Measurements from ENCODE around the gene CHDH. TPM values are rescaled to one million over a fixed set of nuclear protein-coding genes. Genes with fewer than 3 reads are reported as not detected.

Gene CHDH
- total RNA-seq, 2 donors from 2014 or later: 0.50 to 0.94 TPM

DNA sequence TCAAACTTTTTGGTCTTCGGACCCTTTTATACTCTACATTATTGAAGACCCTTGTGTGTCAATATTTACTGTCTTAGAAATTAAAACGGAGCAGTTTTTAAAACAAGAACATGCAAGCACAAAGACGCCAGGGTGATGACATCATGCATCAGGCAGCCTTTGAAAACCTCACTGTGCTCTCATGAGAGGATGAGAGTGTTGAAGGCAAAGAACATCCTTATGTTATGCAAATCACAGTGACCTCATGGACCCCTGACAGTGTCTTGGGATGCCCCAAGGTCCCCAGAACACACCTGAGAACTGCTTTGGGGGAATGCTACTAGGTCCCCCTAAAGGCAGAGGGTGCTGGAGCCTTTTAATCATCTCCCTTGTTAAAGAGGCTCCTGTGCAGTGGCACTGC is 51.6 kb downstream of the CHDH start:
- no peak overlapping the region for H3K27ac Mint-ChIP-seq
- no peaks in the 10 kb centered on the region for H3K9me3 ChIP-seq (ENCODE audit: control insufficient read depth, low read length, poor library complexity, severe bottlenecking)
- H3K27me3 Mint-ChIP-seq: peaks cover 39% of the 10 kb centered on the region
- peaks cover 5% of the 10 kb centered on the region for H3K4me1 Mint-ChIP-seq
- no peaks in the 10 kb centered on the region for H3K36me3 Mint-ChIP-seq (ENCODE audit: low read depth)
- DNase-seq: no peak
- no peak for ATAC-seq
- H3K4me3 Mint-ChIP-seq: no peak overlapping the region

DNA sequence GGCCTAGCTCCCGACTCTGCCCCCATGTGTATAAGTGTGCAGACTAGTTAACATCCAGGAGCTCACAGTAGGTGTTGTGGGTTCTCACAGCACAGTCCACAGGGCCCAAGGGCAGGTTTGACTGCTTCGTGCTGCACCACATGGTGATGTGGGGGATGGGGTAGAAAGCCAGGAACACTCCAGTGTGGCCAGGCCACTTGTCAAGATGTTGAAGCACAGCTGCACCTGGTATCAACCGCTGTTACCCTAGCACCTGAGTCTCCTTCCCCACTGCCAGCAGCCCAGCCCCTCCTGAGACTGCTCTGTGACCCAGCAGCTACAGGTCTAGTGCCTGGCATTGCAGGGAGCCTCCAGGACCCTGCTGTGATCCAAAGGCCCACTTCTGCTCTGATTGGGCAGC is 53.4 kb downstream of the CHDH start:
- Mint-ChIP-seq H3K27ac (no peak overlapping the region), H3K27me3 (peaks cover 45% of the 10 kb centered on the region), H3K4me3 (no peak overlapping the region), H3K4me1 (peaks cover 5% of the 10 kb centered on the region), H3K36me3 (ENCODE audit: low read depth) (no peaks in the 10 kb centered on the region)
- H3K9me3 ChIP-seq (ENCODE audit: control insufficient read depth, low read length, poor library complexity, severe bottlenecking): no peaks in the 10 kb centered on the region
- DNase-seq (no peak), ATAC-seq (no peak)

DNA sequence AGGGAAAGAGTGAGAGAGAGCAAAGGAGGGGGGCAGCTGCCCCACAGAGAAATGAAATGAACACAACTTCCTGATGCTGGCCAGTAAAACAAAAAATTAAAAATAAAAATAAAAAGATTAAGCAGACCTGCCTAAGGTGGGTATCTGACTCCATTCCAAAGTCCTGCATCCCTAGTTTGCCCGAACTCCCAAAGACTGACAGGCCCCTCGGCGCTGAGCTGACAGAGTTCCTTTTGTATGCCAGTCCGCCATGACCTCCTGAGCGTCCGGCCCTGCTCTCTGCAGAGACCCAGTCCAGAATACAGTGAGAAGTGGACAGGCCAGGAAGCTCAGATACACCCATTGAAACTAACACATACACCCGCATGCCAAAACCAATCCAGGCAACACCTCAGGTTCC is 54.9 kb downstream of the CHDH start:
- no peak overlapping the region for H3K4me3 Mint-ChIP-seq
- peaks cover 53% of the 10 kb centered on the region for H3K27me3 Mint-ChIP-seq
- H3K4me1 Mint-ChIP-seq: peaks cover 5% of the 10 kb centered on the region
- no peaks in the 10 kb centered on the region for H3K36me3 Mint-ChIP-seq (ENCODE audit: low read depth)
- H3K27ac Mint-ChIP-seq: no peak overlapping the region
- no peak for DNase-seq
- H3K9me3 ChIP-seq (ENCODE audit: control insufficient read depth, low read length, poor library complexity, severe bottlenecking): no peaks in the 10 kb centered on the region
- no peak for ATAC-seq

DNA sequence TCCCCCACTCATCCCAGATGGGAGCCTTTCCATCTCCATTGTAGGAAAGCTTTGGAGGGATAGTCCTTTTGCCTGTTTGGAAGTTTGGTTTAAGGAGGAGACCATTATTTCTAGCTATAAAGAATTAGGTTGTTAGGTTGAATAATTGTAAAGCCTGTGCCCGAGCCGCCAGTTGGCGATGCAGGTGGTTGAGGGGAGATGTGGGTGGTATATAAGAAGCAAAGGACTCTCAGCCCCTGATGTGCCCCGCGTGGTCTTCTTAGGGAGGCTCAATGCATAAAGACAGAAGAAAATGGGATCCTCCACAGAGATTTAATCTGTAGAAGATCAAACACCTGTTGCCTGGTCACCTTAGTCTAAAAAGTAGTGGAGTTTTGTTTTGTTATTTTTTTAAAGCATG is 55.7 kb downstream of the CHDH start:
- ATAC-seq: no peak

DNA sequence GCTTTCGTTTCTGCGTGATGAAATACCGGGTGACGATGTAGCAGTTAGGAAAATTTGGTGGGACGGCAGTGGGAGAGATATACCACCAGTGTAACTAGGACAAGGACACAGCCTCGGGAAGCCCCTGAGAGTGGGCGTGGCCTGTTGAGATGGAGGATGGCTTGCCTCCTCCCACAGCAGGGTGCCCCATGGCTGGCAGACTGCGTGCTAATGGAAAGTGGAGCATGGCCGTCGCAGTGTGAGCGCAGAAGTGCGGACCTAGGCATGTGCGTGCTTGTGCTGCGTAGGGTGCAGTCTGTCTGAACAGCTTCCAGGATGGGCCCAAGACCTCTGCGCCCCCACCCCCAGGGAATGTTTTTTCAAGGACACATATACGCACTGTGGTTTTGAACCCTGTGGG is 56.8 kb downstream of the CHDH start:
- H3K27me3 Mint-ChIP-seq: peaks cover 37% of the 10 kb centered on the region
- no peak for DNase-seq
- H3K4me3 Mint-ChIP-seq: no peak overlapping the region
- no peaks in the 10 kb centered on the region for H3K9me3 ChIP-seq (ENCODE audit: control insufficient read depth, low read length, poor library complexity, severe bottlenecking)
- peaks cover 3% of the 10 kb centered on the region for H3K4me1 Mint-ChIP-seq
- no peak overlapping the region for H3K27ac Mint-ChIP-seq
- no peaks in the 10 kb centered on the region for H3K36me3 Mint-ChIP-seq (ENCODE audit: low read depth)
- ATAC-seq: no peak

More for the DNA sequence above, 55.7 kb downstream of the CHDH start:
- Mint-ChIP-seq H3K36me3 (ENCODE audit: low read depth) (no peaks in the 10 kb centered on the region), H3K27me3 (peaks cover 45% of the 10 kb centered on the region), H3K4me1 (peaks cover 3% of the 10 kb centered on the region), H3K27ac (peak overlapping the region; percentile 24), H3K4me3 (no peak overlapping the region)
- H3K9me3 ChIP-seq (ENCODE audit: control insufficient read depth, low read length, poor library complexity, severe bottlenecking): no peaks in the 10 kb centered on the region
- no peak for DNase-seq

DNA sequence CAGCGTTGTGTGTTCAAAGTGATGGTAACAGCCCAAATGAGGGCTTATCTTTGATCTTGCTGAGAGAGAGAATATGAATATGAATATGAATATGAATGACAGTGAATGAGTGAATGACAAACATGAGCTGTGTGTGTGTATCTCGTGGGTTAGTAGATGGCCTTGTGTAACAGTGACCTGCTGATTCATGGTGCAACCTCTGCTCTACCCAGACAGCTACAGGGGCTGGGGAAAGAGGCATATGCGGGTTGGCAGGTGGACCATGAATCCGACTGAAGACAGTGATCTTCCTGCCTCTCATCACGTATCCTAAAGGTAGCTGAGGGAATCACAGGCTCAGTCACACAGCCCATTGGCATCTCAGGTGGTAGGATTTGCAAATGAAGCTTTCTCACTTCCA is 58.2 kb downstream of the CHDH start:
- H3K36me3 Mint-ChIP-seq (ENCODE audit: low read depth): no peaks in the 10 kb centered on the region
- ATAC-seq (no peak), DNase-seq (no peak)
- peak overlapping the region; percentile 69 for H3K27ac Mint-ChIP-seq
- H3K27me3 Mint-ChIP-seq: peaks cover 36% of the 10 kb centered on the region
- no peaks in the 10 kb centered on the region for H3K9me3 ChIP-seq (ENCODE audit: control insufficient read depth, low read length, poor library complexity, severe bottlenecking)
- H3K4me3 Mint-ChIP-seq: no peak overlapping the region
- H3K4me1 Mint-ChIP-seq: peaks cover 4% of the 10 kb centered on the region

DNA sequence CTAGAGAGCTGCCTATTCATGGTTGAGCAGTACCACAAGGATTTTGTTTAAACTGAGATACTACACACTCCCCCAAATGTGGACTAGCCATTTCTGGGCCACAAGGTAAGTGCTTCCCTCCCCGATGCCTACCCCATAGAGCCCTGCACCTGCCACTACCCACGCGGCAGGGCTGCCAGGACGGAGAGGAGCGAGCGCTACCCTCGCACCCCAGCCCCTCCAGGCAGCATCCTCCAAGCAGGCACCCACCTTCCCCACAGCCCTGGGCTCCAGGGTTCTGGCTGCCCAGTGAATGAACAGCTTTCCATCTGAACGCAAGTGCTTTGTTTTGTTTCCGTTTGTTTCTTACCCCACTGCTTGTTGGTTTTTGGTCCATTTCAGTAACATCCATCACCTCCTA is 59.2 kb downstream of the CHDH start:
- ATAC-seq: no peak
- Mint-ChIP-seq H3K27me3 (peaks cover 31% of the 10 kb centered on the region), H3K4me3 (no peak overlapping the region), H3K36me3 (ENCODE audit: low read depth) (no peaks in the 10 kb centered on the region), H3K4me1 (peaks cover 5% of the 10 kb centered on the region), H3K27ac (peak overlapping the region; percentile 69)
- no peak for DNase-seq
- H3K9me3 ChIP-seq (ENCODE audit: control insufficient read depth, low read length, poor library complexity, severe bottlenecking): no peaks in the 10 kb centered on the region

DNA sequence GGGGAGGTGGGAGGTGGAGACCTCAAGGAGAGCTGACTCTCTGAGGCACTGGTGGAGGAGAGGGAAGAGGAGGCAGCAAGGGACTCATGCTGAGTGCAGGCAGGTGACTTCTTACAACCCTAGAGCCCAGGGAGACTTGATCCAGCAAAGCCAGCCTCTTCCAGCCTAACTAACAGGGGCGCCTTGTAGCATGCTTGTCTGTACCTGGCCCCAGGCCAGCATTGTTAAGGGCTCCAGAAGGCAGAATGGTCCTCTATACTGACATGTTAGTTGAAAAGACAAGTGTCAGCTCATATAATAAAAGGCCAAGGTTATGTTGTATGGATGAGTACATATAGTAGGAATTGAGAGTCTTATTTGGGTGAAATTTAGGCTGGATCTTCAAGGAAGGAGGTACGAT is 65.4 kb downstream of the CHDH start:
- H3K36me3 Mint-ChIP-seq (ENCODE audit: low read depth): no peaks in the 10 kb centered on the region
- H3K27me3 Mint-ChIP-seq: peaks cover 17% of the 10 kb centered on the region
- H3K4me1 Mint-ChIP-seq: peaks cover 2% of the 10 kb centered on the region

DNA sequence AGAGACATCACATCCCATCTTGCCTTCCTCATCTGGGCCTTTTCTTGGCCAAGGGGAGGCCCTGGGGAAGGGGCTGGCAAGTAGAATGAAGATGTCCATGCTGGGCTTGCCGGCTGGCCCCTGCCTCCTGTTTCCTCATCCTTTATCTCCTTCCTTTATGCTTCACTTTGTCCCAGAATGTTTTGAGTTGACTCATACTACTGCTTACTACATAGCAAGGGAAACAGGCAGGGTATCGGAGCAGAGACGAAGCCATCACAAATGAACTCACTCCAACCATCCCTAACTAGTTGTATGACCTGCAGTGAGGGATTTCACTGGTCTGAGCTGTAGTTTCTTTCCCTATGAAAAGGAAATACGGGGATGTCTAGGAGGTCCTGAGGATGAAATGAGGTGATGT is 66.0 kb downstream of the CHDH start:
- no peak for DNase-seq
- H3K27ac Mint-ChIP-seq: no peak overlapping the region
- no peaks in the 10 kb centered on the region for H3K9me3 ChIP-seq (ENCODE audit: control insufficient read depth, low read length, poor library complexity, severe bottlenecking)
- peaks cover 2% of the 10 kb centered on the region for H3K4me1 Mint-ChIP-seq
- no peak overlapping the region for H3K4me3 Mint-ChIP-seq
- ATAC-seq: no peak
- H3K27me3 Mint-ChIP-seq: peaks cover 17% of the 10 kb centered on the region
- no peaks in the 10 kb centered on the region for H3K36me3 Mint-ChIP-seq (ENCODE audit: low read depth)

More for the DNA sequence above, 65.4 kb downstream of the CHDH start:
- DNase-seq (no peak), ATAC-seq (no peak)
- Mint-ChIP-seq H3K27ac (no peak overlapping the region), H3K4me3 (no peak overlapping the region)
- H3K9me3 ChIP-seq (ENCODE audit: control insufficient read depth, low read length, poor library complexity, severe bottlenecking): no peaks in the 10 kb centered on the region

DNA sequence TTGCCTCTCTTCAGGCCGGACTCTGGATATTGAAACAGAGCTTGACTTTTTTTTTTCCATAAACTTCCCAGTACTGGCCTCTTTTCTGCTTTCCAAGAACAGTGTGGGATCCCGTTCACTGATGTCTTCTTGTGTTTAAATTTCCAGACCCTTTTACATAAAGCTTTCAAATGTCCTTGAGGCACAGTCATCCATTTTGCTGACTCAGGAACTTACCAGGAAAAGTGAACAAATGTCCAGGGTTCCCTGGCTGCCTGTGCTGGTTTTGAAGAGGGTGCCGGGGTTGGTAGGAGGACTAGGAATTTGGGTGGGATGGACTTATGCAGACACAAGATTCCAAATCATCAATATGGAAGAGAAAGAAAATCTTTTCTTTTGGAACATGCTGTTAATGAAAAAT is 68.1 kb downstream of the CHDH start:
- no peaks in the 10 kb centered on the region for H3K9me3 ChIP-seq (ENCODE audit: control insufficient read depth, low read length, poor library complexity, severe bottlenecking)
- Mint-ChIP-seq H3K4me3 (no peak overlapping the region), H3K27ac (no peak overlapping the region), H3K4me1 (peaks cover 6% of the 10 kb centered on the region), H3K36me3 (ENCODE audit: low read depth) (peaks cover 2% of the 10 kb centered on the region), H3K27me3 (peaks cover 31% of the 10 kb centered on the region)
- DNase-seq (no peak), ATAC-seq (no peak)

DNA sequence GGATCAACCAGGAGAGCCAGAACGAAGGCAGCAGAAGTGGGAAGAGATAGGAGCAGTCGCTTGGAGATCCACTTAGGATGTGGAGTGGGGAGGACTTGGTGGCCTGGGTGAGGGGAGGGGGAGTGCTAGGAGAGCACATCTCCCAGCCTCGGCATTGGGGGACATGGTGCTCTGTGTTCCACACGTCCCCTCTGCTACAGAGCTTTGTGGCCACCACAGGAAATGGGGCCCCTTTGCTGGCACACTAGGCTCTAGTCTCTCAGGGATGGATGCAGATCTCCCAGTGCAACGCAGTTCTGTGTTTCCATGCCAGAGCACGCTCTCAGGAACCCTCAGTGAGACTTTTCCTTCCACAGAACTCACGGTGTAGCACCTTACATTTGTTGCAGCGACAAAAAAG is 68.8 kb downstream of the CHDH start:
- Mint-ChIP-seq H3K4me3 (no peak overlapping the region), H3K4me1 (peaks cover 4% of the 10 kb centered on the region), H3K36me3 (ENCODE audit: low read depth) (peaks cover 2% of the 10 kb centered on the region), H3K27ac (no peak overlapping the region), H3K27me3 (peaks cover 36% of the 10 kb centered on the region)
- H3K9me3 ChIP-seq (ENCODE audit: control insufficient read depth, low read length, poor library complexity, severe bottlenecking): no peaks in the 10 kb centered on the region
- DNase-seq (no peak), ATAC-seq (no peak)

DNA sequence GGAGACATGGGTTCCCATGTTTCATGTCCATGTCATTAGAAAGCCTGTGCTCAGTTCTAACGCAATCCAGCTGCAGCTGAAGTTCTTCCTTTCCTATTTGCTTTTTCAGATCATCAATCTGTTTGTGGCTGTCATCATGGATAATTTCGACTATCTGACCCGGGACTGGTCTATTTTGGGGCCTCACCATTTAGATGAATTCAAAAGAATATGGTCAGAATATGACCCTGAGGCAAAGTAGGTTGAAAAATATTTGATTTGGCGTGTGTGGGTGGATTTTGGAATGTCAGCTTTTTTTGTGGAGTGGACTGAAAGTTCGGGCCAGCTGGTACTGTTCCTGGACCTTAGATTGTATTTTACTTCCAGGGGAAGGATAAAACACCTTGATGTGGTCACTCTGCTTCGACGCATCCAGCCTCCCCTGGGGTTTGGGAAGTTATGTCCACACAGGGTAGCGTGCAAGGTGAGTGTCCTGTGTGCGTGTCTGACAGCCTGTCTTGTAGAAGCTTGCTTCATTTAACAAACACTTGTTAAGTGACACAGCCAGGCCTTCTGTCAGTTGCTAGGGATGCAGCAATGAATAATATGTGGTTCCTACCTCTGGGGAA is 69.6 kb downstream of the CHDH start:
- DNase-seq: no peak
- Mint-ChIP-seq H3K4me3 (no peak overlapping the region), H3K4me1 (peaks cover 4% of the 10 kb centered on the region), H3K36me3 (ENCODE audit: low read depth) (peaks cover 2% of the 10 kb centered on the region), H3K27ac (no peak overlapping the region), H3K27me3 (peaks cover 40% of the 10 kb centered on the region)
- no peaks in the 10 kb centered on the region for H3K9me3 ChIP-seq (ENCODE audit: control insufficient read depth, low read length, poor library complexity, severe bottlenecking)
- no peak for ATAC-seq

DNA sequence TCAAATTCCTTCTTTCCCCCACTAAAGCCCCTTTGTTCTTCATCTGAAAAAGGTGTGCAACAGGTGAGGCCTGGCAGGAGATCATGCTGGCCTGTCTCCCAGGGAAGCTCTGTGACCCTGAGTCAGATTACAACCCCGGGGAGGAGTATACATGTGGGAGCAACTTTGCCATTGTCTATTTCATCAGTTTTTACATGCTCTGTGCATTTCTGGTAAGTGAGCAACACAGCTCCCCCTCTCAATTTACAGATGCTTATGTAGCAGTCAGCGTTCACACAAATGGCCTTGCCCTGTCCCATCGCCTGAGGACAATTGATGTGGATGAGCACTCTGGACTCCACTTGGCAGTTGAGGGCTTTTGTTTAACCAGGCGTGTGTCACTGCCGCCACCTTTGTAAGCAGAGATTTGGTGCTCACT is 70.4 kb downstream of the CHDH start:
- H3K4me1 Mint-ChIP-seq: peaks cover 4% of the 10 kb centered on the region

DNA sequence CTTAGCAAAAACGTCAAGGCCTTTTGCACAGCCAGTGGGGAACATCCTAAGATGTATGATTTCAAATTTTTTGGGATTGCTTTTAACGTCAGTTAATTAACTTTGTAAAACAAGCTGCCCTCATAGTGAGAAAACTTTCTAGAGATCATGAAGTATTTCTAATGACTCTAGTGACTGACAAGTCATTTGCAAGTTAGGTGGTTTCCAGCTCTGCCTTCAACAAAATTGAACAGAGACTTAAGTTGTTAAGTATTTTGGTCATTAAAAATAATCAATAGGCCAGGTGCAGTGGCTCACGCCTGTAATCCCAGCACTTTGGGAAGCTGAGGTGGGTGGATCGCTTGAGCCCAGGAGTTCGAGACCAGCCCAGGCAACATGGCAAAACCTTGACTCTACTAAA is 71.2 kb downstream of the CHDH start:
- peaks cover 52% of the 10 kb centered on the region for H3K27me3 Mint-ChIP-seq
- DNase-seq: no peak
- H3K36me3 Mint-ChIP-seq (ENCODE audit: low read depth): peaks cover 5% of the 10 kb centered on the region
- H3K27ac Mint-ChIP-seq: no peak overlapping the region
- ATAC-seq: no peak
- peaks cover 5% of the 10 kb centered on the region for H3K4me1 Mint-ChIP-seq
- H3K4me3 Mint-ChIP-seq: no peak overlapping the region
- no peaks in the 10 kb centered on the region for H3K9me3 ChIP-seq (ENCODE audit: control insufficient read depth, low read length, poor library complexity, severe bottlenecking)

More for the DNA sequence above, 70.4 kb downstream of the CHDH start:
- no peak for DNase-seq
- peaks cover 45% of the 10 kb centered on the region for H3K27me3 Mint-ChIP-seq
- H3K9me3 ChIP-seq (ENCODE audit: control insufficient read depth, low read length, poor library complexity, severe bottlenecking): no peaks in the 10 kb centered on the region
- no peak overlapping the region for H3K27ac Mint-ChIP-seq
- H3K4me3 Mint-ChIP-seq: no peak overlapping the region
- H3K36me3 Mint-ChIP-seq (ENCODE audit: low read depth): peaks cover 2% of the 10 kb centered on the region
- ATAC-seq: no peak
